NAMALWA (cell line): ENCODE measurements around the gene DCC.
"Not testable (repeated sequence)": the region's sequence is repeated elsewhere in the genome, so short reads cannot be mapped to it uniquely, and the experiment has no call there.

Source experiments
- DNase-seq: peaks from one replicate; pipeline ENCODE4 v3.0.0-alpha.2; 2015; ENCODE audit warnings: low spot score

Gene DCC

DNA sequence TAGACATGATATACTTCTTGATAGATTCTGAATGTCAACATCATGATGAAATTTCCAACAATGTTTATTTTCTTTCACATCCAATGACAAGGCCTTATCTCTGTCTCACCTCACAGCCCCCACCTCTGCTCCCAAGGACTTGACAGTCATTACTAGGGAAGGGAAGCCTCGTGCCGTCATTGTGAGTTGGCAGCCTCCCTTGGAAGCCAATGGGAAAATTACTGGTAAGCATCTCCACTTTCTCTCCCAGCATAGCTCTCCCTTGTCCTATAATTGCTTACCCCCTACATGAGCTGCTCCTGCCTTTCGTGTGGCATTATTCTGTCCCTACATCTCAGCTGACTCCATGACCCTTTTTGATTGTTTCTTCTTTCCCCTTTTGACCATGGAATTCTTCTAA lies 1062.7 kb downstream of the DCC start:
- no peak for DNase-seq

DNA sequence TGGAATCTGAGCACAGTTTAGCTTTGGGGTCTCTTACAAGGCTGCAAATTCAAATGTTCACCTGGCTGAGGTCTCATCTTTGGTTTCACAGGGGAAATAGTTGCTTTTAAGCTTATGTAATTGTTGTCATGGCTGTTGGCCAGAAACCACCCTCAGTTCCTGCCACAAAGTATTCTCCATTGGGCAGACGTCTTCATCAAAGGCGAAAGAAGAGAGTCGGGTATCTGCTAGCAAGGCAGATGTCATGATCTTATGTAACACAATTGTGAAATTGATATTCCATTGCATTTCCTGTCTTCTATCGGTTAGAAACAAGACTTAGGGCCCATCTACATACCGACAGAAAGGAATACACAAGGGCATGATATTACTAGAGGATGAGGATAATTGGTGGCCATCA lies 1068.3 kb downstream of the DCC start:
- no peak for DNase-seq

DNA sequence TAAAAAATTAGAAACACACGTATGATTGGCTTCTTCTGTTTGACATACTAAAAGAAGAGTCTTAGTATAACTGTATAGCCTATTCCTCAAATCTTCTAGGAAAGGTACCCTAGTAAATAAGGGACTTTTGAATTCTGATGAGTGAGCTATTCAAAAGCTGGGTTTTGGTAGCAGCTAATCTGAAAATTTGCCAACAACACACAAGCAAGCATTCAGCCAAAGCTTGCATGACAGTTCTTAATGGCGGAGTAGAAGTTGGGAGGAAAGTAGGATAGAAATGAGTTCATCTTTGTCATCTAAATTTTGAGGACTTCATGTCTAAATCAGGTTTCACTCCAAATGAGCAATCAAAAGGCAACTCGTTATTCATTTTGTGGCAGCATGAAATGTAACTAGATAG lies 1071.5 kb downstream of the DCC start:
- DNase-seq = no peak

DNA sequence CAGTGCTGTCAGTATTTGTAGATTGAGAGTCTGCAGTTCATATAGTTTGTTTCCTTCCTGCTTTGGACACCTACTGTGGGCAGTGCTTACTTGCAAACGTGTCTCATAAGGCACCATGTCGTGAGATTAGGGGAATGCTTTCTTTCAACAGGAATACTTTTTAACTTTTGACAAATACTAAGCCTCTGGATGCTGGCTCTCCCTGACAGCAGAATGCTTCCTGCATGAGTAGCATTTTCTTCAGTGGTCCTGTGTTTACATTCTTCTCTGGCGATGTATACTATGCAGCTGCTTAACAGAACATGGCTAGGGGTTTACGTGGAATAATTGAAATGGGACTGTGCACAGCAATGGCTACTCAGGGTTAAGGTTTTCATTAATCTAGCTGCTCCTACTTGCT lies 1077.0 kb downstream of the DCC start:
- DNase-seq = no peak

DNA sequence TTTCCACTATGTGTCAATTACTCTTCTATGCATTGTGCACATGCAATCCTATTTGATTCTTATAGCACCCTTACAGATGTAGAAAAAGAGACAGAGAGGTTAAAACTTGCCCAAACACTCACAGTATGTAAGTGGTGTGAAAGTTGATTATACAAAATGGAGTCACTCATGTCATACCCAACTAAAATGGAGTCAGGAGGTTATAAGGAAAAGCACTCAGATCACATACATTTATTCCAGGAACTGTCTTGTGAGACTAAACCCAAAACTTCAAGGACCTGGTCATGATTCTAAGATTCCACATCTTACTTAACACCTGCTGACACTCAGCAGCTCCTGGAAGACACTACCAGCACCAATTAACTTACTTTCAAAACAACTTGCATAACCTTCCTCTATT lies 1081.9 kb downstream of the DCC start:
- DNase-seq = no peak

DNA sequence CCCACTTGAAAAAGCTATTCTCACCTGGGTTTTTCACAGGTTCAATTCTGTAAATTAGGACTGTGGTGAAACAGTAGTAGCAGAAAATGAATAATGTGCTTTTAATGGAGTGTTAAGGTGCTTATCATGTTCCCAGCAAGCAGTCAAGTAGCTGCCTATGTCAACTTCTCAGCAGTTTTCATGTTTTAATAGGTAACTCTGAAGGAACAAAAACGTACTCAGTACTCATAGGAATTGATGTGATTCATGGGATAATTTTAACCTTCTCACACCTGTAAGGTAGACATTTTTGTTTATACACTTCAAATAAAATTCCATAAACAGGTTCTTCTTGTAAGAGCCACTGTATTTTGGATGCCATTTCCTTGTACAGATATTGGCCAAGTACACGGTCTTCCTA lies 1082.9 kb downstream of the DCC start:
- no peak for DNase-seq

DNA sequence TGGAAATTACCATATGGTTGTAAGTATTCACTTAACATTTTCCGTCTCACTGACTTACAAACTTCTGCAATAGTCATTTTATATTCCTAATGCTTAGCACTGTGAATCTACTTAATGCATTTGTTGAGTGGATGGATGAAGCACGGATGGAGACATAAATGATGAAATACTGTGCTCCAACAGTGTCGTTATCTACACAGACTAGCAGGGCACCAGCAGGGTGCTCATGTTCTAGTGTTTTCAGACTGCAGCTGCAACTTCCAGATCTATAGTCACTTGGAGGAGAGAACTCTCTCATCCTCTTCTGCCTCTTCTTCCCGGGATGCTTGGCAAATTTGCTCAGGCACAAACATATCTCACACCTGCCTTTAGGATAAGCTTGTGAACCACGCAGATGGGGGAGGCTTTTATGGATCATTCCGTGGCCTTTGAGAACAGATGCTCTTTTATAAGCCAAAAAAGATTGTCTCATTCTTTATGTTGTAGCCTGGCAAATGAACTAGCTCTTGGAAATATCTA lies 1086.7 kb downstream of the DCC start:
- no peak for DNase-seq

DNA sequence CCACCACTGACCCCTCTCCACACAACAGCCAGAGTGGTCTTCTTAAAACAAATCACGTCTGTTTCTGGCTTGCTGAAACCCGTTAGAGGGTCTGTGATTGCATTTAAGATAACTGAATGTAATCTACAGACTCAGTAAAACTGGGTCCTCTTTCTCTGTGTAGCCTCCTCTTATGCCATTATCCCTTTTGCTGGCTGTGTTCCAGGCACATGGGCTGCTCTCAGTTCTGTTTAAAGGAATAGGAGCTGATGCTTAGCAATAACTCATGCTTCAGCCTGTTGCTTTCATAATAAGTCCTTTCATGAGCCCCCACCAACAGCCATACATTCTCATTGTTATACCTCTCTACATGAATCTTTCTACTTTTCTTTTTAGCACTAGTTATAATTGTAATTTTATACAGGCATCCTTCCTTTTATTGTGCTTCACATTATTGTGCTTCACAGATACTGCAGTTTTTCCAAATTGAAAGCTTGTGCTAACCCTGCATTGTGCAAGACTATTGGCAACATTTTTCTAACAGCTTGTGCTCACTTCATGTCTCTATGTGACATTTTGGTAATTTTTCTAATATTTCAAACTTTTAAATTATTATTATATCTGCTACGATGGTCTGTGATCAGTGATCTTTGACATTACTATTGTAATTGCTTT lies 1101.9 kb downstream of the DCC start:
- DNase-seq = no peak

DNA sequence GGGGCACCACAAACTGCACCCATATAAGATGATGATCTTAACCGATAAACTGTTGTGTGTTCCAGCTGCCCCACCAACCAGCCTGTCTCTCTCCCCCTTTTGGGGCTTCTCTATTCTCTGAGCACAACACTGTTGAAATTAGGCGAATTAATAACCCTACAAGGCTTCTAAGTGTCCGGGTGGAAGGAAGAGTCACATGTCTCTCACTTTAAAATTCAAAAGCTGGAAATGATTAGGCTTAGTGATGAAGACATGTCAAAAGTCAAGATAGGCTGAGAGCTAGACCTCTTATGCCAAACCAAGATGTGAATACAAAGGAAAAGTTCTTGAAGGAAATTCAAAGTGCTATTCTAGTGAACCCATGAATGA lies 1102.4 kb downstream of the DCC start:
- DNase-seq = no peak

DNA sequence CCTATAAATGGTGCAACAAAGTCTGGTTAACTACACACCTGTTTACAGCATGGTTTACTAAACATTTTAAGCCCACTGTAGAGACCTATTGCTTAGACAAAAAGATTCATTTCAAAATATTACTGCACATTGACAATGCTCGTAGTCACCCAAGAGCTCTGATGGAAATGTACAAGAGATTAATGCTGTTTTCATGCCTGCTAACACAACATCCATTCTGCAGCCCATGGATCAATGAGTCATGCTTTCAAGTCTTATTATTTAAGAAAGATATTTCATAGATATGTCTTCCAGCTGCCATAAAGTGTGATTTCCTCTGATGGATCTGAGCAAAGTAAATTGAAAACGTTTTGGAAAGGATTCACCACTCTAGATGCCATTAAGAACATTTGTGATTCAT lies 1103.3 kb downstream of the DCC start:
- DNase-seq = no peak

DNA sequence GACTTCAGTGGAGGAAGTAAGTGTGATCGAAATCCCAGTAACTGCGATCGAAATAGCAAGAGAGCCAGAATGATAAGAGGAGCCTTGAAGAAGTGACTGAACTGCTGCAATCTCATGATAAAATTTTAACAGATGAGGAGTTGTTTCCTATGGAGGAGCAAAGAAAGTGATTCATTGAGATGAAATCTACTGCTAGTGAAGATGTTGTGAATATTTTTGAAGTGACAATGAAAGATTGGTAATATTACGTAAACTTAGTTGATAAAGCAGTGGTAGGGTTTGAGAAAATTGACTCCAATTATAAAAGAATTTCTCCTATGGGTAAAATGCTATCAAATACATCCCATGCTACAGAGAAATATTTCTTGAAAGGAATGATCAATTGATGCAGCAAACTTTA lies 1103.8 kb downstream of the DCC start:
- no peak for DNase-seq

DNA sequence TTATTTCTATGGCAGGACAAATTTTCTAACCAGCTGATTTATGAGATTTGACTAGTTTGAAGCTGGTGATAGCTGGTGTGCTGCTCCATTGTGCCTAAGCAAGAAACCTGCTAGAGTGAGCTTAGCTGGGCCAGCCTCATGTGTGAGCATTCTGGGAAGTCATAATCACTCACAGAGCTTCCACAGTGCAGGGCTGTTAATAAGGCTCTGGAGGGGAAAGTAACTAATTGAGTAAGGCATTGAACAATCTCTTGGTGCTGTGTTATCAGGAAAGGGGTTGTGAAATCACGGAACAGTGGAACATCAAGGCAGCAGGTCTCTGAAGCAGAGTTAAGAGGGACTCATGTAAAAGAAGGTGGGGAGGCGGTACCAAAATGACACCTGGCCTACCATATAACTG lies 1111.9 kb downstream of the DCC start:
- DNase-seq = no peak

DNA sequence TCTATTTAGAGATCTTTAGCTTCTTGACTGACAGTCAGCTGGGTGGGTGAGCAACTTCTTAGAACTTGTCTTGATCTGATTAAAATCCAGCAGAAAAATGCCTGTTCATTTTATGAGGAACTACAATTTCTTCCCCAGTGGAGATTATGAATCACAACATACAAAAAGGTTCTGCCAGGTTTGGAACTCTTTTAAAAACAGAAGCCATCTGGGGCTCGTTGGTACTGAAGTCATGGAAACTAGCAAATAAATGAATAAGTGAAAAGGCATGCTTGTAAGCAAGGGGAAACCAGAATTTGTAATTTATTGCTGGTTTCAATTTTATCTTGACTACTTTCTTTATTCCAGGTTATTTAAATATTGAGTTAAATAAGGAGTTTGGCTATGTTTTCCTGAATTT lies 1117.1 kb downstream of the DCC start:
- no peak for DNase-seq

DNA sequence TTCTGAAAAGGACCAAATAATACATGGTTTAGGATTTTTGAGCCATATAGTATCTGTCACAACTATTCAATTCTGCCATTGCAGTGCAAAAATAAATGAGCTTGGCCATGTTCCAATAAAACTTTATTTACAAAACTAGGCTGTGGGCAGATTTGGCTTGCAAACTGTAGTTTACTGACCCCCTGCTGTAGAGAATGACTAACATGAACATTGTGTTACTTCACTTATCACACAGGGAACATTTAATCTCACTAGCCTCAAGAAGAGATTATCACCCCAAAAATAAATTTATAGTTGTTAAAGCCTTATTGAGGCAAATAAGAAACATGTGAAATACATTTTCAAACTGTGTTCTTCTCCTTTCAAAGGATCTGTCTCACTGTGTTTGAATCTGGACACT lies 1118.3 kb downstream of the DCC start:
- DNase-seq = no peak

DNA sequence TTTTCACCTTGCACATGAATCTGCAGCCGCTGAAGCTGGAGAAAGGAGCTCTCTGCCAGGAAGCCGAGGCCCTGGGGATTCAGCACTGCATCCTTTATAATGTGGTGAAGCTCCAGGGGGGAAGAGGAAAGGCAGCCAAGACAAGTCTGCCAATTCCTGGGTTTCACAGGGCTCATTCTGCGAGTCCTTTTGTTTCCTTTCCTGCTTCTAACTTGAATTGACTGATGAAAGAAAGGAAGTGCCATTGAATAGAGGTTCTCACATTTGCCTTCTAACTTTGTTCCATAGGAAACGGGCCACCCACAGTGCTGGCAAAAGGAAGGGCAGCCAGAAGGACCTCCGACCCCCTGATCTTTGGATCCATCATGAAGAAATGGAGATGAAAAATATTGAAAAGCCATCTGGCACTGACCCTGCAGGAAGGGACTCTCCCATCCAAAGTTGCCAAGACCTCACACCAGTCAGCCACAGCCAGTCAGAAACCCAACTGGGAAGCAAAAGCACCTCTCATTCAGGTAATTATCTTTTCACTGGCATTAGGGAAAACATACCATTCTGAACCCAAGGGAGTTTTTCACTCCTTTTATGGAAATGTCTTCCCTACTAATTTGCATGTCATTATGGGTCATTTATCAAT lies 1119.1 kb downstream of the DCC start:
- DNase-seq = no peak

DNA sequence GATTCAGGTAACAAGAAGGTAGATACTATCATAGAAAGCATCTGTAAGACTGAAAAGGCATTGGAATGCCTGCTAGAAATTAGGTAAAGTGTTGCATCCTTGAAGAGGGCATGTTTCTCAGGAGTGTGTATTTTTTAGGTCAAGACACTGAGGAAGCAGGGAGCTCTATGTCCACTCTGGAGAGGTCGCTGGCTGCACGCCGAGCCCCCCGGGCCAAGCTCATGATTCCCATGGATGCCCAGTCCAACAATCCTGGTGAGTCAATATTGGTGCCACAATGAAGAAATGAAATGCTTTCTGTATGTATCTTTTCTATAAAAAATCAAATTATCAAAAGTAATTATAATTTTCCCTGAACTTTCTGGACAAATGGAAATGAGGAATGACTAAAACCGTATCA lies 1127.8 kb downstream of the DCC start:
- no peak for DNase-seq

DNA sequence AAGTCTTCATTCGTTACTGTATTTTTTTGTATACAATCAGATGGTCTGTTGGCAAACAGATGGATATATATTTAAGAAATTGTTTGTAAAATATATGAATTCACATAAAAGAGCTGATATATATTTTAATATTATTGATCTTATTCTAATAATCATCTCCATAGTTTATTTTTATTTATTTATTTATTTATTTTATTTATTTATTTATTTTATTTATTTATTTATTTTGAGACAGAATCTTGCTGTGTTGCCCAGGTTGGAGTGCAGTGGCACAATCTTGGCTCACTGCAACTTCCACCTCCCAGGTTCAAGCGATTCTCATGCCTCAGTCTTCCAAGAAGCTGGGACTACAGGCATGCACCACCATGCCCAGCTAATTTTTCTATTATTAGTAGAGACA lies 1128.2 kb downstream of the DCC start:
- not testable (repeated sequence) for DNase-seq

DNA sequence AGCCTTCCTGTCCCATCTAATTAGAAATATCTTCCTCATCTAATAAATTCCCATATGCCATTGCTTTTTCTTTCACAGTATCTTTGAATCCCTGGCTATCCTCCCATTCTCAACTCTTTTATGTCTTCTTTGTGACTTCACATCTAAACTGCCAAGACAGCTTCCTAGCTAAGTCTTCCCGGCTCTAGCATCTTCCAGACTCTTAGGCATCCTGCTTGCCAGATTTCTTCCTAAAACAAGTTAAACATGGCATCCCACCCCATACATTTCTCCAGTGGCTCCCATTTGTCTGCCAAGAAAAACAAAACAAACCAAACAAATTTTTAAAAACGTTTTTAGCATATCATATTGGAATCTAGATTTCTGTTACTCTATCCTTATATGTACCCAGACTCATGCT lies 1132.5 kb downstream of the DCC start:
- no peak for DNase-seq

DNA sequence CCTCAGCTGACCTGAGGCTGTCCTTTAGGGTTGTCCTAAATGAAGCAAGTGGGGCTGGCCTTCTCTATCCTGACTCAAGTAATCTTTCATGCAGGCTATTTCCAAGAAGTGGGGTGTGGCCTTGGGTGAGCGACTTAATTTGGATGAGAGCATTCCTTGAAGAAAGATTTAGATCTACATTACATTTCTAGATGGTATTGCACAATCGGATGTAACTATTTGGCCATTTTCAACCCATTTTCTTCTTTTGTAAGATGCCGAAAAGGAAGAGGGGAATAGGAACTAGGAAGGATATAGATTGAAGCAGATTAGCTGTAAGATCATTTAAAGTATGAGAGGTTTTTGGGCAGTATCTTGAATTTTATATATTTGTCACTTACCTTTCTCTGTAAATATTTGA lies 1138.2 kb downstream of the DCC start:
- DNase-seq = no peak

DNA sequence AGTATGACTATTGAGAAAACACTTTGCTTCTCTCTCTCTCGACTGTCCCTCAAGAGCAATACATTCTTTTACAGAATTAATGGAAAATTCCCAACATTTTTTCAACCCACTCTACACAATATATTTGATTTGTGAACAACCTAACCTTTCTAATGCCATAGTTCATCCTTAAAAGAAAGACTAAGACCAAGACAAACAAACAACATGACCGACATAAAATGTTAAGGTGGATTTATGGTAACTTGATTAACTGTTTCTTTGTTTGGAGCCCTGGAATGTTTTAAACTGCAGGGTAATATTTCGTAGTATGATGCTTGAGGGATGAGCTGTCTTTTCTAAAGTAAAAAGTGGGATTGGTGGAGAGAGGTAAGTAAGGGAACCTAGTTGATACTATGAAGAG lies 1146.3 kb downstream of the DCC start:
- no peak for DNase-seq

DNA sequence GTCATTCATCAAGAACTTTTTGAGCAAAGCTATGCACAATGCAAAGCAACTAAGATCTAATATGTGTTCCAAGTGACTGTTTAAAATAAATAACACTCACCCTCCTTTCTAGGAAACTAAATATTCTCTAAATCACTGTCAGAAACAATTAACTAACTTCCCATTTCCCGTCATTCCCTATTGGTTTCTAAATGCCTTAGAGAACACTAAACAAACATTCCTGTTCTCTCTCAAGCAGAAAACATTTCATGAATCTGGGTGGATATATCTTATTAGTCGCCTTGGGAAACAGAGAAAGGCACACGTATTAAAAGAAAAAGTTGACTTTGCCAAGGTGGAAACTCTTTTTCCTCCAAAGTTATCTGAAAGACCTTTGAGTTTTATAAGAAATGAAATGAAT lies 1149.3 kb downstream of the DCC start:
- DNase-seq = no peak

DNA sequence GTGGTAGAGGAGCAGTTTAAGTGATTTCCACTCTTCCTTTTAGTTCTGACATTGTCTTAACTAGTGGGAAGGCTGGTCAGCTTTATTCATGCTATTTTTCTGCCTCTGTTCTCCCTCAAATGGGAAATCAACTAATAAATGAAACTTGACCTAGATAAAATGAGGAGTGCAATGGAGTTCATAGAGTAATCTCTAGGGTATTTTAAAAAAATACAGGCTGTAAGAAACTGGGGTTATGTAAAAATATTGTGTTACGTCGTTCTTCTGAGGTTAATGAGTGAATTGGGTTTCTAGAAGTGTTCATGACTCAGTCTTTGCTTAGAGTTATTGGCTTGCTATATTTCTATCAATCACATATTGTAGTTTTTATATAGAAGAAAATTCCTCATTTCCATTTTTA lies 1150.0 kb downstream of the DCC start:
- DNase-seq = no peak

DNA sequence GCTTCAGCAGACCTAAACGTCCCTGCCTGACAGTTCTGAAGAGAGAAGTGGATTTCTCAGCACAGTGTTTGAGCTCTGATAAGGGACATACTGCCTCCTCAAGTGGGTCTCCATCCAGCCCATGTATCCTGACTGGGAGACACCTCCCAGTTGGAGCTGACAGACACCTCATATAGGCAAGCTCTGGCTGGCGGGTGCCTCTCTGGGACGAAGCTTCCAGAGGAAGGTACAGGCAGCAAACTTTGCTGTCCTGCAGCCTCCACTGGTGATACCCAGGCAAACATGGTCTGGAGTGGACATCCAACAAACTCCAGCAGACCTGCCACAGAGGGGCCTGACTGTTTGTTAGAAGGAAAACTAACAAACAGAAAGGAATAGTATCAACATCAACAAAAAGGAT lies 1156.0 kb downstream of the DCC start:
- no peak for DNase-seq

DNA sequence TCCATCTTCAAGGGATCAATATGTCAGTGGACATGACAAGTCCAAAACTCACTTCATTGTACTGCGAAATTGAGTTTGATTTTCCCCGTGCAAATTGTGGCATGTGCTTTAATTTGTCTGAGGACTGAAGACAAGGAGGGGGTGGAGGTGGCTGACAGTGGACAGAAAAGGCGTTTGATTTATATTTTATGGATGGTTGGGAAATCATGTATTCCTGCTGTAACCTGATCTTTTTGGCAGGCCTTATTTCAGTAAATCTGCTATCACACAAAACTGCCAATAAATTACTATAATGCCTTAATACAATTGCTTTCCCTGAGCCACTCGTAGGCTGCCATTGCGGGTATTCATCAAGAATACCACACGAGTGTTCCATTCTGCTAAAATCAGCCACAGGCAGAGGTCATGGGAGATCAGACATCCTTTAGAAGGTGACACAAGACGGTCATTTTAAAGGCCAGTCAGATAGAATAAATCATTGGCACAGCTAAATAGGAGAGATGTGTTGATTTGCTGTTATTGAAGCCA lies 1164.0 kb downstream of the DCC start:
- DNase-seq = no peak
